HG03095 (cell line): ENCODE results near the gene ZBTB46.

Experiments used
- ATAC-seq: cut with Tn5 transposase; IDR thresholded peaks from one replicate; pipeline ENCODE4 v1.9.1; 2021; ENCODE audit warnings: moderate library complexity; ENCODE audit not compliant: unreplicated experiment

The ZBTB46 gene

DNA sequence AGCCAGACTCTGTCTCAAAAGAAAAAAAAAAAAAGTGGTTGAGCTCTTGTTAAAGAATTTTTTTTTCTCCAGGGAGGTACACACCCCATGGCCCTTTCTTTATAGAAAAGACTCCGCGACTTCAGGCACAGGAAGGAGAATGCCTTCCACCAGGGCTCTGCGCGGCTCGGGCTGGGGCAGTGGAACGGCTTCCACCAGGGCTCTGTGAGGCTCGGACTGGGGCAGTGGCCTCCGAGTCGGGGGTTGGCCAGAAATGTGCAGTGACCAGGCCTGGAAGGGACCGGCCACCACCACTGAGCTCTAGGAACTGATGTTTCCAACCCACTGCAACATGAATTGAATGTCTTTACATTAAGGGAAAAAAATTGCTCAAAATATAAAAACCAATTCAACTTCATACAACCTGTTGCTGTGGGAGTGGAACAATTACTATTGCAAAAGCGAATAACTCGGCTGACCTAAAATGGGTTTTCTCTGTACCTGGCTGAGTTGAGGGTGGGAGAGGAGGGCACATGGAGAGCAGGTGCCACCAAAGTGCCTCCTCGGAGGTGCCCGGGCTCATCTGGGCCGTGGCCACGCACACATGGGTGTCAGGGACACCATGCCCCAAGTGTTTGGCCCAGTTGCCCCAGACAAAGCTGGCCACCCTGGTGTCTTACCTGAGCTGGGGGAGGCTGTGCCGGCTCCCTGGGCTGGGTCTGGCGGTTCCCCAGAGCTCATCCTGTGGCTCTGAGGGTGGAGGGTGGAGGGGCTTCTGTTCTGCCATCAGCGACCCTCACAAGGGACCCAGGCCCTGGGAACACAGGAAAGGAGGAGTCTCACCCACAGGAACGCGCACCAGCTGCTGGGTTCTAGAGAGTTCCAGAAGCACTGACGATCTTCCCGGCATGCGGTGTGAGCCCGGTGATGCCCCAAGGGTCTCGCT is 62.2 kb downstream of the ZBTB46 start:
- ATAC-seq, result no peak

DNA sequence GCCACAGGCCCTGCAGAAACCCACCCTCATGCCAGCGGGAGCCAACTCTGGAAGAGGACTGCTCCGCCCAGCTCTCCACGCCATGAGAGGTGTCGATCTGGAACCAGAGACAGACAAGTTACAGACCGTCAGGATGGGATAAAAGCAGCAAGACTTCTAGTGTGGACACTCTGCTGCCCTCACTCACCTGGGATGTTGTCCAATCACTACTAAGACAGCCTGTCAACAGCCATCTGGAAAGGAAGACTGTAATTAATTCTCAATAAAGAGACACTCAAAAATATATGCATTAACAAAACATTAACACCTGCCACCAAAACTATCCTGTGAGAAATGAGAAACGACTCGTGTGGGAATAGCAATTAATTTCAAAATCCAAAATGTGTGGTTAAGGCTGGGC is 63.2 kb downstream of the ZBTB46 start:
- no peak for ATAC-seq

DNA sequence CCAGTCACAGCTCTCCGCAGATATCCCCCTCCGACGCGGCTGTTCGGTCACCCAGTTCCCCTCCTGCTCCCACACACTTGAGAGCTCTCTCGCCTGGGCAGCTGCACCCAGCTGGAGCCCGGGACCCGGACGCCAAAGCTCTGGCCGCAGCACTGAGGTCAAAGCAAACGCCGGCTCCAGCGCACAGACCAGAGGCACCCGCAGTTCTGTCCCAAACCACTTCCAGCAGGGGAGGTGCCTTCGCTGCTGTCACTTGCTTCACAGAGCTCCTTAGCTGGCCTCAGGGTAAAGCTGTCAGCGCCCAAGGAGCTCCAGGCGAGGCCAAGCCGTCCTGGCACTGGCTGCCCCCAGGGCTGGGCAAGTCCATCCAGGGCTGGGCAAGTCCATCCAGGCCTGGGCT is 63.6 kb downstream of the ZBTB46 start:
- ATAC-seq, result no peak

- no peak for ATAC-seq
Observed at GRCh38 chr20:63766695-63767426, 64.2 kb downstream of the ZBTB46 start.

DNA sequence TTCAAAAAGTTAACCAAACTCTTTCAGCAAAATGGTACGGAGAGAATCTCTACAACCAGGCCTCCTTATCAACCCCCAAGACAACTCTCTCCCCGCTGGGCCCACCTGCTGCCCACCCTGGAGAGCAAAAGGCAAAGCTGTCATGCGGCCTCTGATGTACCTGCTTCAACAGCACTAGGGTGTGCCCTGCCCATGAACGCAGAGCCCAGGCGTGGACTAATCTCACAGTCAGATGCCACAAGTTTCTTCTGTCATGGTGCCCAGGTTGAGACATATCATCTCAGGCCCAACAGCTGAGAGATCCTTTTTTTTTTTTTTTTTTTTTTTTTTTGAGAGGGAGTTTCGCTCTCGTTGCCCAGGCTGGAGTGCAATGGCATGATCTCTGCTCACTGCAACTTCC is 65.2 kb downstream of the ZBTB46 start:
- ATAC-seq, result no peak

DNA sequence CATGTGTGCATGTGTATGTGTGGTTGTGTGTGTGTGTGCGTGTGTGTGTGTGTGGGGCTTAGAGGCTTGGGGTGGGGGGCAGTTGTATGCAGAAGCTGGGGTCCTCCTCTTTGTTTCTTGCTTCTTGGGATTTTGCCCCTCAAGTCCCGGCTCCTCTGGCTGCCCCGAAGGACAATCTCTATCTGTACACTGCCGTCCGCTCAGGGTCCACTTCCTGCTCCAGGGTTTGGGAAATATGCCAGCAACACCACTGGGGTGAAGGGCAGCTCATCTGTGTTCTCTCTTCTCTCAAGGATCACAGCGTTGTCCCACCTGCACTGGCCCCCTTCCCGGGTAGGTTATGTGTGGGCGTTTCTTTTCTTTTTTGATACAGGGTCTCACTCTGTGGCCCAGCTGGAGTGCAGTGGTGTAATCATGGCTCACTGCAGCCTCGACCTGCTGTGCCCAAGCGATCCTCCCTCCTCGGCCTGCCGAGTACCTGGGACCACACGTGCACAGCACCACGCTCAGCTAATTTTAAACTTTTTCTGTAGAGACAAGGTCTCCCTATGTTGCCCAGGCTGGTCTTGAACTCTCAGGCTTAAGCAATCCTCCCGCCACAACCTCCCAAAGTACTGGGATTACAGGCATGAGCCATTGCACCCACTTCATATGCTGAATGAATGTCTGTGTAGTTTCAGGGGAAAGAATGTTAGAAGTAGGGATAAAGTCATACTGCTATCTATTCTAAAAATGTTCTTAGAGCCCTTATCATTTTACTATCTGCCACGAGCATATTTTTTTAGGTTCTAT is 65.8 kb downstream of the ZBTB46 start:
- ATAC-seq, result no peak

GRCh38 chr20:63759377-63759901 is 71.6 kb downstream of the ZBTB46 start:
- no peak for ATAC-seq

- no peak for ATAC-seq
Observed at GRCh38 chr20:63758152-63758551, 72.9 kb downstream of the ZBTB46 start.

DNA sequence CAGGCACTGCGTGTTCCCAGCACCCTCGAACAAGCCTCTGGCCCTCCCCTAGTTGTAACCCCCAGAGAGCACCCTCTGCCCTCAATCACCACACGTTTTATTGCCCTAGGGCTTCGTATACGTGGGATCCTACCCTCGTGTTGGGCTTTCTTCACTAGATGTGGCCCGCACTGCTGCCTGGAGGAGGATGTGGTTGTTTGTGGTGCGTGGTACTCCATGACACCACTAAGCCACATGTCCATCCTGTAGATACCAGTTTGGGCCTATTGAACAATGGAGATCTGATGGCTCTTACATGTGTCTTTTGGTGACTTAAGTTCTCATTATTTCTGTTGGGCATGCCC is 74.4 kb downstream of the ZBTB46 start:
- no peak for ATAC-seq

DNA sequence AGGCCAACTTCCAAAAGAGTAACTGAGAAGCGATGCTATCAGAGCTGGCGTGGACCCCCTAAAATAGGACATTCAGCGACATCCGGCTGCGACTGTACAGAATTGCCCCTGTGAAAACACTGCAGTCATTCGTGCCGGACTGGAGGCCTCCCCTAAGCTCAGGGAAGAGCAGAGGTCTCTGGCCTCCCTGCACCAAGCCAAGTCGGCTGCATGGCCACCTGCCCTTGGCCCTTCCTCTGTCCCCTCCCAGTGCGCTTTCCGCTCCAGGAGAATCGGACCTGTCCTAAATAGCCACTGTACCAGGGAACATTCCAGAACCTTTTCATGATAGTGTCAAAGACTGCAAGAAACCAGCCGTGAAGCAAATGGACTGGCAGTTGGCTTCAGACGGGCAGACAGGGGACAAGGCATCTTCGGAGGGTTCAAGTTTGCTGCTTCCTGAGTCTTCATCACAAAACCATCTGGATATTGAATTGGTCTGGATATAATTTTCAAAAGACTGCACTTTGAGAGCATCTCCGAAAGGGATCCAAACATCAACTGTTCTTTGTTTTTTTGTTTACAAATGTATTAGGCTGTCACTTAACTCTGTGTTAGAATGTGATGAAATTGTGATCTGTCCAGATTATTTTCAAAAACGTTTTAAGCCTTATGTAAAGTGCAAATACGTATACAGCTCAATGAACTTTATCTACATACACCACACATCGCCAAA is 75.0 kb downstream of the ZBTB46 start:
- ATAC-seq, result no peak

- ATAC-seq, result no peak
Observed at GRCh38 chr20:63754008-63754407, 77.1 kb downstream of the ZBTB46 start.

DNA sequence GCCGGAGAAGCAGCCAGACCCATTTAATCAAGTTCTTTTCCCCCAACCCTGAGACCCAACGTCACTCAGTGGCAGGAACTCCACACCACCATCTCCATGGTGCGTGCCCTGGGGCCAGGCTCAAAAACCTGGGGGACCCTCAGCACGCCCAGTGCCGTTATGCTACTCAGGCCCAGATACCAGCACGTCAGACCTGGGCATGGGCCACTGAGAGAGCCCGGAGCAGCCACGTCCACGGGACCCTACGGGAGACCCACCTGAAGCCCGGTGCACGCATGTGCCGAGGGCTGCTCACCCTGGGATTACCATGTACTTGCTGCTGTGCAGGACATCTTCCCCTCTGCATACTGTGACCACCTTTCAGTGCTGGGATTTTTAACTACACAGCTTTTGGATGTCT is 77.7 kb downstream of the ZBTB46 start:
- ATAC-seq, result no peak

DNA sequence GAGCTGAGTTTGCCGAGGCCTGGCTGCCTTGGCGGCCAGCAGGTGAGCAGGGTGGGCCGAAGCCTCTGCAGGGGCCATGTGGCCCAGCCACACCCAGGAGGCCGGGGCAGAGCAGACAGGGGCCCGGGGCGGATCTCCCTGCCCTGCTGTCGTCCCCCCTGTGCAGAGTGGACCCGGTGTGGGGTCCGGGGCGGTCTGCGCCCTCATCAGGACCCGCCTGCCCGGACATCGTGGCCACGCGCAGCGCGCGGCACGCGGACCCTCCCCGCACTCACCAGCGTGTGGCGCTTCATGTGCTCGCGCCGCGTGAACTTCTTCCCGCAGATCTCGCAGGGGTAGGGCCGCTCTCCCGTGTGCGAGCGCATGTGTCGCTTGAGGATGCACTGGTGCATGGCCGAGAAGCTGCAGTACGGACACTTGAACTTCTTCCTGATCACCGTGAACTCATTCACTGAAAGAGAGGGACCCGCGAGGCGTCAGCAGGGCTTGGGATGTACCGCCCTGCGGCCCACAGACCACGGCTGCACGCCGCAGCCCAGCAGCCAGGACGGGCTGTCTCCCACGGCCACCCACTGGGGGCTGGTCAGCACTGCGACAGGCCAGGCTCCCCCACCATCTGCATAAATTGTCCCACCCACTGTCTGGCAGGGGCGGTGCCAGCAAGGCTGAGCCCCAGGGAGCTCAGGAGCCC is 78.5 kb downstream of the ZBTB46 start:
- no peak for ATAC-seq

DNA sequence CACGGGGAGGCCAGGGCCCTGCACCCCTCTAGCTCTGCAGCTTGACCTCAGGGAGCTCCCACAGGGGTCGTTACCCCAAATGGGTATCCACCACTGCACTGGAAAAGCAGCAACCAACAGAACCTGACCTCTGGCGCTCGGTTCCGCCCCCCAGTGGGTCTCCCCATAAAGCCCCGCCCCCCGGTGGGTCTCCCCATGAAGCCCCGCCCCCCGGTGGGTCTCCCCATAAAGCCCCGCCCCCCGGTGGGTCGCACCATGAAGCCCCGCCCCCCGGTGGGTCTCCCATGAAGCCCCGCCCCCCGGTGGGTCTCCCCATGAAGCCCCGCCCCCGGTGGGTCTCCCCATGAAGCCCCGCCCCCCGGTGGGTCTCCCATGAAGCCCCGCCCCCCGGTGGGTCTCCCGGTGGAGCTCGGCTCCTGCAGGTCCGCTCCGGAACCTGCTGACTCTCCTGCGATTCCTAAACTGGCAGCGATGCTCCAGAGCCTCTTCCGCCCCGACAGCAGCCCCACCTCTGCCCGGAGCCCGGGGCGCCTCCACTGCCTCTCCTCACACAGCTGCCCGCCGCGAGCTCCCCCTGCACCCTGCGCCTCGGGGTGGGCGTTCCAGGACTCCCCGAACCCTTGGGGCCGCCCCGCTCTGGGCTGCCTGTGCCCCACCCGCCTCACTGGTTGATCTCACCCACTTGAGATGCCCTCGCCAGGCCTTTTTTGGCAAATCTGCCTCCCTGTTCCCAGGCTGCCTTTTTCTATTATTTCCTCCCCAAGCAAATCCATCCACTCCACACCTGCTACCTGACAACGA is 79.4 kb downstream of the ZBTB46 start:
- no peak for ATAC-seq

DNA sequence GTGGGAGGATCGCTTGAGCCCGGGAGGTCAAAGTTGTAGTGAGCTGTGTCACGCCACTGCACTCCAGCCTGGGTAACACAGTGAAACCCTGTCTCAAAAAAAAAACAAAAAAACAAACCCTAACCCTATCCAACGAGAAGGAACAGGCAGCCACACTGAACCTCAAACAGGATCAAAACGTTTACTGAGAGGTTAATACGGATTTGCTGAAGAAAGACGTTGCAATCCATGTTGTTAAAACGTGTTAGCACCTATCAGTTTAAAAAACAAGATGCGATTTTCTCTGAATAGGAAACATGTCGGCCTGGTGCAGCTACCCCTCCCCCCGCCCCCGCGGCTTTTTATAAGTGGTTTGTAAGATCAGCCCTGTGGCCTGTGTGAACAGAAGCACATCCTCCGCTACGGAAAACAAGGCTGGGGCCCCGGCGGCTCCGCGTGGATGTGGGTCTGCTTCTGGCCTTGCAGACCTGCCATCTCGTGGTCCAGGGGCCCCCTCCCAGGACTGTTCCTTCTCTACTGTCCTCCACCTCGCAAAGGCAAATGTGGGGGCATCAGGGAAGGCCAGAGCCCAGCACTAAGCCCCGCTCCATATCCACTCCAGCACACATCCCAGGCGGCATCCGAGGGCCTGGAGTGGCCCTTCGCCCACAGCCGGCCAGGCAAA is 80.1 kb downstream of the ZBTB46 start:
- ATAC-seq, result no peak

- no peak for ATAC-seq
Observed at GRCh38 chr20:63749597-63750508, 81.2 kb downstream of the ZBTB46 start.

DNA sequence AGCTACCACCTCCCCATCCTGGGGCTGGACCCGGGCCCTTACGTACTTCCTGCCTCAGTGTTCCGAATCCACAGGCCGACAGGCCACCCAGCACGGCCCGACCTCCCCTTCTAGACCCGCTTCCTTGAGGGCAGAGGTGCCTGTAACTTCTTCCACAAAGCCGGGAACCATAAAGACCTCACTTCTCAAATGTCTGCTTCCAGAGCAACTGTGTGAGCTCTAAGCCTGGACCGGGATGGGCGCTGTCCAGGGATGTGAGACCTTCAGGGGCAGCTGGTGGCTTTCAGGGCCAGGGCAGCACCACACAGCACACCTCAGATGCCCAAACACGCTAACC is 82.2 kb downstream of the ZBTB46 start:
- ATAC-seq, result no peak
